Right lobe of liver (tissue), 4 donors: ENCODE results near the gene S1PR3.

Experiments
- POLR2A ChIP-seq: fragments of 450-650 bp; IDR thresholded peaks from one replicate; pipeline ENCODE4 v1.6.1; 2017; ENCODE audit warnings: antibody characterized with exemption, mild to moderate bottlenecking
- TF ChIP-seq, protein P1 (sequence below), 4 donors: fragments of 200-600 bp in 3 of 4; fragments of 450-650 bp in 1 of 4; IDR thresholded peaks; one replicate each; pipeline versions ENCODE4 v1.5.1 to v1.8.0; 2016 to 2022; ENCODE audit warnings: antibody characterized with exemption in 4 of 4, mild to moderate bottlenecking in 2 of 4
- donor health status: DM: no; HTN: no; CAD: no.
- donor health status: DM: no; HTN: no; CAD: no.
- donor health status: DM: no; HTN: yes; CAD: no.

DNA sequence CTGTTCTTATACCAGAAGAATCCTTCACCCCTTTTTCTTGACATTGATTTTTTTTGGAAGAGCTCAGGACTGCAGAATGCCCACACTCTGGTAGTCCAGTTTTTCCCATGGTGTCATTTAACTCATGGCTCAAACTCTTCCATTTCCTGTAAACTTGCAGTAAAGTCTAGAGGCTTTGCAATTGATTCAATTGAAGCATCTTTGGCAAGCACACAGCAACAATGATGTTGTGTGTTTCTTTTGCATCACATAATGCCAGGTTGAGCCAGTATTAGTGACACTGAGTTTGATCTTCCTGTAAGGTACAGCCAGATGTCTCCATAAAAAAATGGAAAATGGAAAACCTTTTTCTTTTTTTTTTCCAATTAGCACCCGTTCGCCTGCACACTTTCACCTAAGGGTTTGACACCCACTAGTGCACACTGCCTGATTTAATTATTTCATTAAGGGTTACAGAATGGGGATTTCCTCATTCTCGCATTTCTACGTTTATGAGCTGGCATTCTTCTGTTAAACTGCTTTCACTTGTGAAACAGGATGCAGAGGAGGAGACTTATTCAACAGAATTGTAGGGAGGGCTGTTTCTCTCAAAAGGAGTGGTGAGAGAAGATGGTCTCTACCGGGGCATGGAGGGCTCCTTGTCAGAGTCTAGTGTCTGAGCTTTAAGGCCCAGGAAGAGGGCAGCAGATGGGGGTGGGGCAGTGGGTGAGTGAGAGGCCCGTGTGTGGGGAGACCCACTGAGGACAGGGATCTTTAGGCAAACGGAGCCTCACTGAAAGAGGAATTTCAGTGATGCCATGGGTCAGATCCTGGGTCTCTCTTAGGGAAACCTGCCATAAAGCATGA lies 2.2 kb upstream of the S1PR3 start:
- TF ChIP-seq, protein P1, sequence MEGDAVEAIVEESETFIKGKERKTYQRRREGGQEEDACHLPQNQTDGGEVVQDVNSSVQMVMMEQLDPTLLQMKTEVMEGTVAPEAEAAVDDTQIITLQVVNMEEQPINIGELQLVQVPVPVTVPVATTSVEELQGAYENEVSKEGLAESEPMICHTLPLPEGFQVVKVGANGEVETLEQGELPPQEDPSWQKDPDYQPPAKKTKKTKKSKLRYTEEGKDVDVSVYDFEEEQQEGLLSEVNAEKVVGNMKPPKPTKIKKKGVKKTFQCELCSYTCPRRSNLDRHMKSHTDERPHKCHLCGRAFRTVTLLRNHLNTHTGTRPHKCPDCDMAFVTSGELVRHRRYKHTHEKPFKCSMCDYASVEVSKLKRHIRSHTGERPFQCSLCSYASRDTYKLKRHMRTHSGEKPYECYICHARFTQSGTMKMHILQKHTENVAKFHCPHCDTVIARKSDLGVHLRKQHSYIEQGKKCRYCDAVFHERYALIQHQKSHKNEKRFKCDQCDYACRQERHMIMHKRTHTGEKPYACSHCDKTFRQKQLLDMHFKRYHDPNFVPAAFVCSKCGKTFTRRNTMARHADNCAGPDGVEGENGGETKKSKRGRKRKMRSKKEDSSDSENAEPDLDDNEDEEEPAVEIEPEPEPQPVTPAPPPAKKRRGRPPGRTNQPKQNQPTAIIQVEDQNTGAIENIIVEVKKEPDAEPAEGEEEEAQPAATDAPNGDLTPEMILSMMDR (IDR thresholded peaks at IDR 0.05) = no peak
- TF ChIP-seq POLR2A = no peak
